GM19023 (cell line): Measurements from ENCODE around the gene ACVR1.

Experiments used
- ATAC-seq: cut with Tn5 transposase; IDR thresholded peaks from one replicate; pipeline ENCODE4 v1.9.1; 2021; ENCODE audit warnings: mild to moderate bottlenecking, moderate library complexity; ENCODE audit not compliant: unreplicated experiment

Gene ACVR1

GRCh38 chr2:157800838-157801495 is 75.2 kb downstream of the ACVR1 start:
- ATAC-seq: no peak

- ATAC-seq: no peak
These were observed 83.0 kb downstream of the ACVR1 start for GRCh38 chr2:157793053-157793612.

GRCh38 chr2:157792335-157793052 is 83.6 kb downstream of the ACVR1 start:
- ATAC-seq: no peak

- no peak for ATAC-seq
These were observed 85.3 kb downstream of the ACVR1 start for GRCh38 chr2:157790780-157791179.

- ATAC-seq: no peak
These were observed 86.1 kb downstream of the ACVR1 start for GRCh38 chr2:157789933-157790511.

GRCh38 chr2:157789256-157789655 is 86.9 kb downstream of the ACVR1 start:
- ATAC-seq: no peak

GRCh38 chr2:157788201-157788600 is 87.9 kb downstream of the ACVR1 start:
- ATAC-seq: no peak

- ATAC-seq: no peak
These were observed 88.7 kb downstream of the ACVR1 start for GRCh38 chr2:157787364-157787938.

GRCh38 chr2:157786663-157787363 is 89.3 kb downstream of the ACVR1 start:
- ATAC-seq: no peak

GRCh38 chr2:157785866-157786662 is 90.1 kb downstream of the ACVR1 start:
- ATAC-seq: no peak

- ATAC-seq: no peak
These were observed 90.9 kb downstream of the ACVR1 start for GRCh38 chr2:157785200-157785599.

GRCh38 chr2:157784823-157785175 is 91.3 kb downstream of the ACVR1 start:
- no peak for ATAC-seq

GRCh38 chr2:157784169-157784822 is 91.8 kb downstream of the ACVR1 start:
- no peak for ATAC-seq

- no peak for ATAC-seq
These were observed 92.9 kb downstream of the ACVR1 start for GRCh38 chr2:157783245-157783644.

GRCh38 chr2:157782057-157782845 is 93.9 kb downstream of the ACVR1 start:
- ATAC-seq: no peak

GRCh38 chr2:157780211-157780610 is 95.9 kb downstream of the ACVR1 start:
- no peak for ATAC-seq

- ATAC-seq: no peak
These were observed 96.3 kb downstream of the ACVR1 start for GRCh38 chr2:157779794-157780193.

GRCh38 chr2:157777427-157777826 is 98.7 kb downstream of the ACVR1 start:
- ATAC-seq: no peak

- ATAC-seq: no peak
These were observed 104.9 kb downstream of the ACVR1 start for GRCh38 chr2:157771234-157771633.
